ENCODE results near the gene NF1. TPM values are rescaled to one million over a fixed set of nuclear protein-coding genes. Genes with fewer than 3 reads are reported as not detected.

Gene NF1
- total RNA-seq, 2 donors from 2014 or later, result 38.5 to 49.1 TPM

DNA sequence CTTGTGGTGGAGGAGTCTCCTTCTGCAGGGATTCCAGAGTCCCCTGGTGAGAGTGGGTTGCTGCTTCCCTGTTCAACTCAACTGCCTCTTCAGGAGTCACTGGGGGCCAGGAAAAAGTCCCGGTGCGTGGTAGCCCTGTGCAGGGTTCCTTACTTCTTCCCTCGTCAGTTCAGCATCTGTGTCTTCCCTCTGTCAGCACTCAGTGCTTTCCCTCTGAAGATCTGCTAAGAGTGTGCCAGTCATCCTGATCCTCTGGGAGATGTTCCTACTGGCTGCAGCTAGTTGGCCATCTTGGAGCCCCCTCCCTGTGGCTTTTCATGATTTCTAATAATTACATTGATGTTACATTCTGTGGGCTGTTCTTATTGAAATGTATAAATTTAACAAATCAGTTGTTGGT lies 36.5 kb downstream of the NF1 start:
- intact Hi-C loops (cut with DNase I), result no loop called here

DNA sequence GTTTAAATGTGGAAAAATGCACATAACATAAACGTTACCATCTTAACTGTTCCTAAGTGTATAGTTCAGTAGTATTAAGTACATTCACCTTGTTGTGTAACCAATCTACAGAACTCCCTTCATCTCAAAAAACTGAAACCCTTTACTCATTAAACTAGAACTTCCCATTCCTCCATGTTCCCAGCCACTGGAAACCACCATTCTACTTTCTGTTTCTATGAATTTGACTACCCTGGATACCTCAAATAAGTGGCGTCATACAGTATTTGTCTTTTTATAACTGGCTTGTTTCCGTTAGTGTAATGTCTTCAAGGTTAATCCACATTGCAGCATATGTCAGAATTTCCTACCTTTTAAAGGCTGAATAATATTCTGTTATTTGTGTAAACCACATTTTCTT lies 38.2 kb downstream of the NF1 start:
- intact Hi-C loops (cut with DNase I), result no loop called here
- no peak overlapping the region for H3K9ac ChIP-seq (ENCODE audit: low read depth in 2 of 2, low read length in 2 of 2)
- no peaks in the 10 kb centered on the region for H3K27me3 ChIP-seq
- no peaks in the 10 kb centered on the region for H3K9me3 ChIP-seq
- no peak for DNase-seq
- no peak overlapping the region for H3K4me3 ChIP-seq
- no peaks in the 10 kb centered on the region for H3K4me1 ChIP-seq
- H3K27ac ChIP-seq, result no peak overlapping the region
- no peaks in the 10 kb centered on the region for H3K36me3 ChIP-seq
- TF ChIP-seq, protein P1, sequence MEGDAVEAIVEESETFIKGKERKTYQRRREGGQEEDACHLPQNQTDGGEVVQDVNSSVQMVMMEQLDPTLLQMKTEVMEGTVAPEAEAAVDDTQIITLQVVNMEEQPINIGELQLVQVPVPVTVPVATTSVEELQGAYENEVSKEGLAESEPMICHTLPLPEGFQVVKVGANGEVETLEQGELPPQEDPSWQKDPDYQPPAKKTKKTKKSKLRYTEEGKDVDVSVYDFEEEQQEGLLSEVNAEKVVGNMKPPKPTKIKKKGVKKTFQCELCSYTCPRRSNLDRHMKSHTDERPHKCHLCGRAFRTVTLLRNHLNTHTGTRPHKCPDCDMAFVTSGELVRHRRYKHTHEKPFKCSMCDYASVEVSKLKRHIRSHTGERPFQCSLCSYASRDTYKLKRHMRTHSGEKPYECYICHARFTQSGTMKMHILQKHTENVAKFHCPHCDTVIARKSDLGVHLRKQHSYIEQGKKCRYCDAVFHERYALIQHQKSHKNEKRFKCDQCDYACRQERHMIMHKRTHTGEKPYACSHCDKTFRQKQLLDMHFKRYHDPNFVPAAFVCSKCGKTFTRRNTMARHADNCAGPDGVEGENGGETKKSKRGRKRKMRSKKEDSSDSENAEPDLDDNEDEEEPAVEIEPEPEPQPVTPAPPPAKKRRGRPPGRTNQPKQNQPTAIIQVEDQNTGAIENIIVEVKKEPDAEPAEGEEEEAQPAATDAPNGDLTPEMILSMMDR (IDR thresholded peaks at IDR 0.05), result no peak

More for the DNA sequence above, 36.5 kb downstream of the NF1 start:
- Histone ChIP-seq H3K9me3 (no peaks in the 10 kb centered on the region), H3K36me3 (no peaks in the 10 kb centered on the region), H3K27ac (no peak overlapping the region), H3K4me3 (no peak overlapping the region), H3K9ac (ENCODE audit: low read depth in 2 of 2, low read length in 2 of 2) (no peak overlapping the region), H3K4me1 (no peaks in the 10 kb centered on the region), H3K27me3 (no peaks in the 10 kb centered on the region)
- TF ChIP-seq, protein P1 (IDR thresholded peaks at IDR 0.05), result no peak
- DNase-seq, result no peak

DNA sequence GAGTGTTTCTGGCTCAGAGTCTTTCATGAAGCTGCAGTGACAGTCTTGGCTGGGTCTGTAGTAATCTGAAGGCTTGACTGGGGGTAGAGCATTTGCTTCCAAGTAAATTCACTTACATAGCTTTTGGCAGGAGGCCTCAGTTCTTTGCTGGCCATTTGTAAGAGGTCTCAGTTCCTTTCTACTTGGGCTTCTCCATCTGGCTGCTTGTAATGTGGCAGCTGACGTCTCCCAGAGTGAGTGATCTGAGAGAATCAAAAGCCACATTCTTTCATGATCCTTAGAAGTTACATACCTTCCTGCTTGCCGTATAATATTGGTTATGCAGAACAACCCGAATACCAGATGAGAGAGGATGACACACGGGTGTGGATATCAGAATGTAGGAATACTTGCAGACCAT lies 39.8 kb downstream of the NF1 start:
- intact Hi-C loops (cut with DNase I), result no loop called here
- no peaks in the 10 kb centered on the region for H3K4me1 ChIP-seq
- TF ChIP-seq, protein P1 (IDR thresholded peaks at IDR 0.05), result no peak
- no peak overlapping the region for H3K9ac ChIP-seq (ENCODE audit: low read depth in 2 of 2, low read length in 2 of 2)
- H3K27me3 ChIP-seq, result no peaks in the 10 kb centered on the region
- no peak overlapping the region for H3K27ac ChIP-seq
- no peak overlapping the region for H3K4me3 ChIP-seq
- no peak for DNase-seq
- H3K36me3 ChIP-seq, result no peaks in the 10 kb centered on the region
- no peaks in the 10 kb centered on the region for H3K9me3 ChIP-seq

DNA sequence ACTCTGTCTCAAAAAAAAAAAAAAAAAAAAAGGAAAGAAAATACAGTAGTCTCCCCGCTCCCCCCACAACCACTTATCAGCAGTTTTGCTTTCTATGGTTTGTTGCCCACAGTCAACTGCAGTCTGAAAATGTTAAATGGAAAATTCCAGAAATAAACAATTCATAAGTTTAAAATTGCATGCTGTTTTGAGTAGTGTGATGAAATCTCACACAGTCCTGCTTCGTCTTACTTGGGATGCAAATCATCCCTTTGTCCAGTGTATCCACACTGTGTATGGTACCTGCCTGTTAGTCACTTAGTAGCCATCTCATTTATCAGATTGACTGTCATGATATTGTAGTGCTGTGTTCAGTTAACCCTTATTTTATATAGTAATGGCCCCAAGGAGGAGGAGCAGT lies 41.5 kb downstream of the NF1 start:
- Histone ChIP-seq H3K27me3 (no peaks in the 10 kb centered on the region), H3K27ac (no peak overlapping the region), H3K9ac (ENCODE audit: low read depth in 2 of 2, low read length in 2 of 2) (no peak overlapping the region), H3K36me3 (no peaks in the 10 kb centered on the region), H3K4me3 (no peak overlapping the region), H3K4me1 (no peaks in the 10 kb centered on the region), H3K9me3 (no peaks in the 10 kb centered on the region)
- intact Hi-C loops (cut with DNase I), result no loop called here
- DNase-seq, result no peak
- TF ChIP-seq, protein P1 (IDR thresholded peaks at IDR 0.05), result no peak

DNA sequence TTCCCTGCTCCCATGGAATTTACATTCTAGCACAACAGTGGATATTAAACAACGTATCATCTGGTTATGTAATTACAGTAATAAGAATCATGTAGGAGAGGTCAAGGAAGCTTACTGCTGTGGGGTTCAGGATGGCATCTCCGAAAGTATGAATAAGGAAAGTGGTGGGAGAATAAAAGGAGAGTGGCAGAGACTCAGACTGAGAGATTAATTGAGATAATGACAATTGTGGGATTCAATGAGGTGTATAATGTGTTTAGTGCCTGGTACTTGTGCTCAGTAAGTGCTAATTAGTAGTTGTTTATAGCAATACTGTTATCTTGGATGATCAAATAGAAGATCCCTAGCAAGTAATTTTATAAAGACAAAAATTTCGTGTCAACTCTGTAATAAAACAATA lies 45.3 kb downstream of the NF1 start:
- H3K27ac ChIP-seq, result no peak overlapping the region
- no peaks in the 10 kb centered on the region for H3K9me3 ChIP-seq
- H3K36me3 ChIP-seq, result no peaks in the 10 kb centered on the region
- TF ChIP-seq, protein P1 (IDR thresholded peaks at IDR 0.05), result no peak
- H3K4me1 ChIP-seq, result no peaks in the 10 kb centered on the region
- H3K27me3 ChIP-seq, result no peaks in the 10 kb centered on the region
- no peak for DNase-seq
- H3K9ac ChIP-seq (ENCODE audit: low read depth in 2 of 2, low read length in 2 of 2), result no peak overlapping the region
- intact Hi-C loops (cut with DNase I), result no loop called here
- no peak overlapping the region for H3K4me3 ChIP-seq

DNA sequence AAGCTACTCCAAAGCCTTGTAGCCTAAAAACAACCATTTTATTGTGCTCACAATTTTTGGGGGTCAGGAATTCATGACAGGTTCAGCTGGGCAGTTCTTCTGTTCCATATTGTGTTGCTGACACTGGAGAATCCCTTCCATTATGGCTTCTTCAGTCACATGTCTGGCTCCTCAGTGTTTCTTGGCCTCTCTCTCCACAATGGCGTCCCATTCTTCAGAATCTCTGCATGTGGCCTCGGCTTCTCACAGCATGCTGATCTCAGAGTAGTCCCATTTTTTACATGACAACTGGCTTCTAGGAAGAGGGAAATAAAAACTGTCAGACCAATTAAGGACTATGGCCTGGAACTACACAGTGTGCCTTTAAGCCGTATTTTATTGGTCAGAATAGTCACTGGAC lies 49.7 kb downstream of the NF1 start:
- TF ChIP-seq, protein P1 (IDR thresholded peaks at IDR 0.05), result no peak
- Histone ChIP-seq H3K27me3 (no peaks in the 10 kb centered on the region), H3K4me3 (no peak overlapping the region), H3K36me3 (no peaks in the 10 kb centered on the region), H3K27ac (no peak overlapping the region), H3K9me3 (no peaks in the 10 kb centered on the region), H3K4me1 (no peaks in the 10 kb centered on the region), H3K9ac (ENCODE audit: low read depth in 2 of 2, low read length in 2 of 2) (no peak overlapping the region)
- no peak for DNase-seq
- intact Hi-C loops (cut with DNase I), result no loop called here

Data from colonic mucosa (tissue), 4 donors.